Type B pancreatic cell (in vitro differentiated cells): ENCODE measurements around the gene C22orf15. TPM values are rescaled to one million over a fixed set of nuclear protein-coding genes. Genes with fewer than 3 reads are reported as not detected.

Experiments used
- DNase-seq: peaks from one replicate; pipeline ENCODE4 v3.0.0; 2021; ENCODE audit warnings: mixed read lengths; ENCODE audit not compliant: unreplicated experiment; ENCODE audit errors: extremely low spot score
- H3K27ac Mint-ChIP-seq: 2 replicates; pipeline ENCODE4 v1.8.0; 2021; ENCODE audit warnings: mild to moderate bottlenecking, mixed read lengths
- H3K27me3 Mint-ChIP-seq: 2 replicates; pipeline ENCODE4 v1.8.0; 2021; ENCODE audit warnings: mixed read lengths
- H3K36me3 Mint-ChIP-seq: 2 replicates; pipeline ENCODE4 v1.8.0; 2021; ENCODE audit warnings: mixed read lengths
- H3K4me1 Mint-ChIP-seq: one replicate; pipeline ENCODE4 v1.8.0; 2021; ENCODE audit warnings: mixed read lengths; ENCODE audit not compliant: unreplicated experiment
- H3K4me3 Mint-ChIP-seq: 2 replicates; pipeline ENCODE4 v1.8.0; 2021; ENCODE audit warnings: mild to moderate bottlenecking, mixed read lengths
- H3K9me3 Mint-ChIP-seq: 2 replicates; pipeline ENCODE4 v1.8.0; 2021; ENCODE audit warnings: mixed read lengths
- total RNA-seq: library from RNA; stranded (reverse); gene quantifications from 2 replicates; pipeline ENCODE4 v1.2.1, GENCODE V29; 2021; ENCODE audit warnings: low replicate concordance
- TF ChIP-seq, protein P1 (sequence below): fragments of 200-600 bp; sonication (generic); conservative IDR thresholded peaks from 2 replicates; pipeline ENCODE4 v1.5.0; 2021; ENCODE audit warnings: antibody characterized with exemption, mild to moderate bottlenecking

The C22orf15 gene
- total RNA-seq, 1 donor from 2014 or later: 1.7 TPM

DNA sequence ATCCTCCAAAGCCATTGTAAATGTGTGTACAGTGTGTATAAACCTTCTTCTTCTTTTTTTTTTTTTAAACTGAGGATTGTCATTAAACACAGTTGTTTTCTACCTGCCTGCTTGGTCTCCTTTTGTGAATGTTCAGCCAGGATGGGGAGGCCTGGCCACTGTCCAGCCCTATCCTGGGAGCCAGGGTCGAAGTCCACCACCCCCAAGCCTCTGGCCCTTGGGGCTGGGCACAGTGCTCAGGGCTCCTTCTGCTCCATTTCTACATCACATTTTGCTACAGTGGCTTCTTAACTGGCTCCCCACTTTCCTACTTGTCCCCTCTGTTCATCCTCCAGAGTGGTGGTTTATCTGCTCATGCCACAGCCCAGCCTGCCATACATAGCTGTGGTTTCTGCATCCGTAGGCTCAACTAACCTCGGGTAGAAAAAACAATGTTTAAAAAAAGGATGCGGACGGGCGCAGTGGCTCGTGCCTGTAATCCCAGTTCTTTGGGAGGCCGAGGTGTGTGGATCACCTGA, 21.5 kb downstream of the C22orf15 start:
- TF ChIP-seq, protein P1, sequence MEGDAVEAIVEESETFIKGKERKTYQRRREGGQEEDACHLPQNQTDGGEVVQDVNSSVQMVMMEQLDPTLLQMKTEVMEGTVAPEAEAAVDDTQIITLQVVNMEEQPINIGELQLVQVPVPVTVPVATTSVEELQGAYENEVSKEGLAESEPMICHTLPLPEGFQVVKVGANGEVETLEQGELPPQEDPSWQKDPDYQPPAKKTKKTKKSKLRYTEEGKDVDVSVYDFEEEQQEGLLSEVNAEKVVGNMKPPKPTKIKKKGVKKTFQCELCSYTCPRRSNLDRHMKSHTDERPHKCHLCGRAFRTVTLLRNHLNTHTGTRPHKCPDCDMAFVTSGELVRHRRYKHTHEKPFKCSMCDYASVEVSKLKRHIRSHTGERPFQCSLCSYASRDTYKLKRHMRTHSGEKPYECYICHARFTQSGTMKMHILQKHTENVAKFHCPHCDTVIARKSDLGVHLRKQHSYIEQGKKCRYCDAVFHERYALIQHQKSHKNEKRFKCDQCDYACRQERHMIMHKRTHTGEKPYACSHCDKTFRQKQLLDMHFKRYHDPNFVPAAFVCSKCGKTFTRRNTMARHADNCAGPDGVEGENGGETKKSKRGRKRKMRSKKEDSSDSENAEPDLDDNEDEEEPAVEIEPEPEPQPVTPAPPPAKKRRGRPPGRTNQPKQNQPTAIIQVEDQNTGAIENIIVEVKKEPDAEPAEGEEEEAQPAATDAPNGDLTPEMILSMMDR: no peak
- Mint-ChIP-seq H3K27me3 (no peaks in the 10 kb centered on the region), H3K27ac (no peak overlapping the region), H3K9me3 (no peaks in the 10 kb centered on the region), H3K4me3 (peak overlapping the region; percentile 19), H3K4me1 (peaks cover 27% of the 10 kb centered on the region), H3K36me3 (no peaks in the 10 kb centered on the region)
- DNase-seq: no peak

DNA sequence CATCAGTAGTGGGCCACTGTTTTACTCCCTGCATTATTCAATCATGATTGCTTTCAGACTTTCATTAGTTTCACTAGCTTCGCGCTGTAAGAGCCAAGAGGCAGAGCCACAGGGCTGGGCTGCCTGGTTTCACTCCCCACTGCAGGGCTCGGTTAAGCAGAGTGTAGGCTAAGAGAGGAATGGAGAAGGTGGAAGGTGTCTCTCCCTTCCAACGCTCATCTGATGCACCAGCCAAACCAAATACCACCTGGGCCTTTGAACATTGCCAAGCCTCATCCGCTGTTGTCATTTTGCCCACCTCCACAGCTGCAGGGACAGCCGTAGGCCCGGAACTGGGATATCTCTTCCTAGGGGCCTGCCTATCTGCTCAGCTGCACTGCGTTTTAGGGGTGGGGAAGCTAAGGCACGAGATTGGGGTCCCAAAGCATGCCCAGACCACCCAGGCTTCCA, 23.5 kb downstream of the C22orf15 start:
- peak overlapping the region; percentile 91 for H3K27ac Mint-ChIP-seq
- TF ChIP-seq, protein P1: no peak
- H3K9me3 Mint-ChIP-seq: no peaks in the 10 kb centered on the region
- peaks cover 6% of the 10 kb centered on the region for H3K36me3 Mint-ChIP-seq
- no peak for DNase-seq
- H3K4me1 Mint-ChIP-seq: peaks cover 35% of the 10 kb centered on the region
- peak overlapping the region; percentile 95 for H3K4me3 Mint-ChIP-seq
- H3K27me3 Mint-ChIP-seq: no peaks in the 10 kb centered on the region

DNA sequence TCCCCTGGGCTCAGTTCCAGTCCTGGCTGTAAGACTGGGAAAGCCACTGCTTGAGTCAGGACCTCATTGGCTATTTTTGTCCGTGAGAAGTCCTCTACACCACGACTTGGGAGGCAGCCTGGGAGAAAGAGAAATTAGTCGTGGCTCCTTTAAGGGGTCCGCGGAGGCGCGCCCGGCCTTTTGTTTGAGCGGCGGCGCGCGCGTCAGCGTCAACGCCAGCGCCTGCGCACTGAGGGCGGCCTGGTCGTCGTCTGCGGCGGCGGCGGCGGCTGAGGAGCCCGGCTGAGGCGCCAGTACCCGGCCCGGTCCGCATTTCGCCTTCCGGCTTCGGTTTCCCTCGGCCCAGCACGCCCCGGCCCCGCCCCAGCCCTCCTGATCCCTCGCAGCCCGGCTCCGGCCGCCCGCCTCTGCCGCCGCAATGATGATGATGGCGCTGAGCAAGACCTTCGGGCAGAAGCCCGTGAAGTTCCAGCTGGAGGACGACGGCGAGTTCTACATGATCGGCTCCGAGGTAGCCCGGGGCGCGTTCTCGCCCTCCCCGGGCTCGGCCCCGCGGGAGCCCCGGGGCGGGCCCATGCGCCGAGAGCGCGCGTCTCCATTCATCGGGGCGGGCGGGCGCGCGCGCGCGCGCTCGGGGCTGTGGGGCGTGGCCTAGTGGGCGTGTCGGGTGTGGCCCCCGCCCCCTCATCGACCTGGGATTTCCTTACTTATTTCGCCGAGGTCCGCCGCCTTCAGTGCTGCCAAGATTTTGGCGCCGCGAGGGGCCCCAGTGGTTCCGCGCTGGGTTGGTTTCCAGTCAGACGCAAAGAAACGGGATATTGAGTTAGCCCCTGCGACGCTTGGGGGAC, 24.2 kb downstream of the C22orf15 start, which contains the start of gene SMARCB1:
SMARCB1 (plus strand) TSS at position 215 of the 848 bp plus-strand sequence; CDS start at position 419, 204 bp downstream.
- TF ChIP-seq, protein P1: no peak
- H3K27ac Mint-ChIP-seq: peak within 1 kb of the TSS; percentile 91
- no peaks in the 10 kb centered on the region for H3K27me3 Mint-ChIP-seq
- DNase-seq: peak; percentile 90
- peaks cover 6% of the 10 kb centered on the region for H3K36me3 Mint-ChIP-seq
- H3K4me3 Mint-ChIP-seq: peak within 1 kb of the TSS; percentile 95
- no peaks in the 10 kb centered on the region for H3K9me3 Mint-ChIP-seq
- peaks cover 36% of the 10 kb centered on the region for H3K4me1 Mint-ChIP-seq

DNA sequence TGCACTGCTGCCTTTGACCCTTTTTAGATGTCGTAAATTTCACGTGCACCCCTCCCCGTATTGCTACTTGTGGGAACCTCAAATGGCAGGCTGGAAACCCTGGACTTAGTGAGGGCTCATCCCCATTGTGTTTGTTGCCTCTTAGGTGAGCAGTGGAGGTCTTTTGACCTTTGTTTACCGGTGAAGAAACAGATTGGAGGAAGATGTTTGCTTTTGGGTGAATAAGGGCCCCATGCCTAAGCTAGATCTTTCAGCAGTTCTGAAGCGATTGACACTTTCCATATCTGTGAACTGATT, 24.8 kb downstream of the C22orf15 start:
- Mint-ChIP-seq H3K4me3 (peak overlapping the region; percentile 95), H3K36me3 (peaks cover 7% of the 10 kb centered on the region), H3K27me3 (no peaks in the 10 kb centered on the region), H3K9me3 (no peaks in the 10 kb centered on the region), H3K27ac (peak overlapping the region; percentile 80), H3K4me1 (peaks cover 42% of the 10 kb centered on the region)
- TF ChIP-seq, protein P1: no peak
- DNase-seq: no peak

DNA sequence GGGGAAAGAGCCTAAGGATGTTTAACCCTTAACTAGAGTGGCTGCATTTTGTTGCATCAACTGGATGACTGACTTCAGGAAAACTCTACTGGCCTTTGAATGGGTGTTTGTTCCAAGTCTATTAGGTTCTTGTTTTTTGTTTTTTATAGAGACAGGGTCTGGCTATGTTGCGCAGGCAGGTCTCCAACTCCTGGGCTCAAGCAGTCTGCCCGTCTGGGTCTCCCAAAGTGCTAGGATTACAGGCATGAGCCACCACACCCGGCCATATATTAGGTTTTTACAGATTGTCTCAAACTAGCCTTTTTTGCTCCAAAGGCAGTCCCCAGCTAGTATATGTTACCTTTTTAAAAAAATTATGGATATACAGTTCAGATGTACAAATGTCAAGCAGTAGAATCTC, 25.1 kb downstream of the C22orf15 start:
- H3K27ac Mint-ChIP-seq: peak overlapping the region; percentile 80
- peak overlapping the region; percentile 95 for H3K4me3 Mint-ChIP-seq
- no peak for DNase-seq
- TF ChIP-seq, protein P1: no peak
- peaks cover 46% of the 10 kb centered on the region for H3K4me1 Mint-ChIP-seq
- no peaks in the 10 kb centered on the region for H3K27me3 Mint-ChIP-seq
- no peaks in the 10 kb centered on the region for H3K9me3 Mint-ChIP-seq
- H3K36me3 Mint-ChIP-seq: peaks cover 11% of the 10 kb centered on the region
